GM19328 (cell line): ENCODE data around the gene RMI2.

Experiments used
- ATAC-seq: cut with Tn5 transposase; IDR thresholded peaks from one replicate; pipeline ENCODE4 v1.9.1; 2021; ENCODE audit warnings: mild to moderate bottlenecking, moderate library complexity; ENCODE audit not compliant: unreplicated experiment

Gene RMI2

DNA sequence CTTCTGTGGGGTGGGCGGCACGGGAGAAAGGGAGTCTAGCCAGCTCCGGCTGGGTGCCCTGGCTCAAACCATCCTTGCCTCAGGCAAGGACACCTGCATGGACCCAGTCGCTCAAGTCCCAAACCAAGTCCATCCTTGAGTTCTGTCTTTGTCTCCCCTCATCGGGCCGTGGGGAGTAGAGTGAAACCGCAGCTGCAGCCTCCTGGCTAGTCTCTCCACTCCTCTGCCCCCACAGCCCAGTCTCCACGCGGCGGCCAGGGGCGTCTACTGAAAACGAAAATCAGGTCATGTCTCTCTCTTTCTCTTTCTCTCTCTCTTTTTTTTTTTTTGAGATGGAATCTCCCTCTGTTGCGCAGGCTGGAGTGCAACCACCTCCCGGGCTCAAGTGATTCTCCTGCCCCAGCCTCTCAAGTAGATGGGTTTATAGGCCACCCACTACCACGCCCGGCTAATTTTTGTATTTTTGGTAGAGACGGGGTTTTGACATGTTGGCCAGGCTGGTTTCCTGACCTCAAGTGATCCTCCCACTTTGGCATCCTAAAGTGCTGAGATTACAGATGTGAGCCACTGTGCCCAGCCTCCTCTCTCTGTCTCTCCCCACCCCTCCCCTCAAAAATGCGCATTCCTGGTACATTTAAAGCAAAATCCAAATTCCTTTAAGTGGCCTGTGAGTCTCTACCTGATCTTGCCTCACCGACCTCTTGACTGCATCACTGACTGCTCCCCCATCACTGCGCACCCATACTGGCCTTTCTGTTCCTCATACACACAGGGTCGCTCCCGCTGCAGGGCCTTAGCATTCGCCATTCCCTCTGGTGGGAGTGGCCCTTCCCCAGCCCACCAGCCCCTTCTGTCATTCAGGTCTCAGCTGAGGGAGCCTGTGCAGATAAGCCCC lies 17.7 kb upstream of the RMI2 start:
- ATAC-seq = no peak

DNA sequence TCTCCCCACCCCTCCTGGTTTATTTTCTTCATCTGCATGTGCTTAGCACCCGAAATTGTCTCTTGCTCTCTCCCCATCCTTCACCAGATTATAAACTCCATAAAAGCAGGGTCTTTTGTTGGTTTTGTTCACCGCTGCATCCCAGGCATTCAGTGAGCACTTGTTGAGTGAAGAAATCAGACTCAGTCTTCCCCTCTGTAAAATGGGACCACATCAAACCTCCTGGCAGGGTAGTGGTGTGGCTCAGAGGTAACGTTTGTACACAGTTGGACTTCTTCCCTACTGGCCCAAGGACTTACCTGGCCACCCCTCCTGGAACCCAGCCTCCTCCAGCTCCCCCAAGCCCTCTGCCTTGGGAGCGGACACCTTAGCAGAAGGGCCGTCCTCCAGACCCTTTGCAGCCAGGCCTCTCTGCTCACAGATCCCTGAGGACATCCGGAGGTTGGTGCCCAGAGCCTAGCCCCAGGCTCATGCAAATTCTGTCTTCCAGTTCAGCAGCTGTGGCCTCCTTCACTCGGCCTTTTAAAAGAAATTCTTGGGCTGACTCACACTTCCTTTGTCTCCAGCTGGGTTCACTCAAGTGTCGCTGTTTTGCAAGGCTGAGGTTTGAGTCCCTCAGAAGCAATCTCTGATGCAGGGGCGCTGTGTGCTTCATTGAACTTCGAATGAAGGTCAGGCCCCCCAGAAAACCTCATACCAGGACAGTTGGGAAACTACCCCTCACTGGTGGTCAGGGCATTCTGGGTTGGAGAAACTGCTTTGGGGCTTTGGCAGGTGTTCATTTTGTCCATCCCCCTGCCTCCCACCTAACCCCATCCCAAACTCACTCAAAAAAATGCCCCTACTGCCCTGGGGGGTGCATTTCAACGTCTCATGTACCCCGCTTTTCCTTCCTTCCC lies 16.8 kb upstream of the RMI2 start:
- peak; percentile 74 for ATAC-seq

DNA sequence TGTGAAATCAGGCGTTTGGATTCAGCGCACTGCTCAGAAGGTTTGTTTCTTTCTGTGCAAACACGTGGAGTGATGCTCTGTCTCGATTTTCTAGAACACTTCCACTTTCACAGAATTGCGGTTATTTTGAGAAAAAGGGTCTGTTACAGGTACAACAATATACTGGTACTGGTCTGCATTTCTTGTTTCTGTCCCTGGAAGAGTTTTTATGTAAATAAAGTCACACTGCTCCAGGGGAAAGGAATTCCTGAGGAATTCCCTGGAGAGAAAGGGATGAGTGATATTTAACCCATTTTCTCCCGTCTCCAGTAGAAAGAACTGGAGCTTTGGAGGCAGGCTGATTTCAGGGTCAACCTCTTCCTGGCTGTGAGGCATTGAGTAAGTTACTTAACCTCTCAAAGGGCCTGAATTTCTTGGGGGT lies 16.2 kb upstream of the RMI2 start:
- ATAC-seq = no peak

- no peak for ATAC-seq
These were observed 15.4 kb upstream of the RMI2 start for GRCh38 chr16:11329891-11330290.

- no peak for ATAC-seq
These were observed 14.6 kb upstream of the RMI2 start for GRCh38 chr16:11330526-11331237.

- ATAC-seq = no peak
These were observed 13.3 kb upstream of the RMI2 start for GRCh38 chr16:11331967-11332366.

GRCh38 chr16:11333010-11333409 lies 12.2 kb upstream of the RMI2 start:
- no peak for ATAC-seq

- ATAC-seq = no peak
These were observed 11.6 kb upstream of the RMI2 start for GRCh38 chr16:11333702-11334101.

DNA sequence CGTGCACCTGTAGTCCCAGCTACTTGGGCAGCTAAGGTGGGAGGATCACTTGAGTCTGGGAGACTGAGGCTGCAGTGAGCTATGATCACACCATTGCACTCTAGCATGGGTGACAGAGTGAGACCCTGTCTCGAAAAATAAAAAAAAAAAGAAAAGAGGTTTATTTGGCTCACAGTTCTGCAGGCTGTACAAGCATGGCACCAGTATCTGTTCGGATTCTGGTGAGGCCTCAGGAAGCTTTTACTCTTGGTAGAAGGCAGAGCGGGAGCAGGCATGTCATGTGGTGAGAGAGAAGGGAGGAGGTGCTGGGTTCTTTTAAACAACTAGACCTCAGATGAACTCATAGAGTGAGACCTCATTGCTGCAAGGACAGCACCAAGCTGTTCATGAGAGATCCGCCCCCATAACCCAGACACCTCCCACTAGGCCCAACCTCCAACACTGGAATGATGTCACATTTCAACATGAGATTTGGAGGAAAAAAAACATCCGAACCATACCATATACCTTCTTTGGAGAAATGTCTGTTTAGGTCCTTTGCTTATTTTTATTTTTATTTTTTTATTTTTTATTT lies 10.3 kb upstream of the RMI2 start:
- ATAC-seq = no peak

GRCh38 chr16:11339075-11339474 lies 6.2 kb upstream of the RMI2 start:
- no peak for ATAC-seq

DNA sequence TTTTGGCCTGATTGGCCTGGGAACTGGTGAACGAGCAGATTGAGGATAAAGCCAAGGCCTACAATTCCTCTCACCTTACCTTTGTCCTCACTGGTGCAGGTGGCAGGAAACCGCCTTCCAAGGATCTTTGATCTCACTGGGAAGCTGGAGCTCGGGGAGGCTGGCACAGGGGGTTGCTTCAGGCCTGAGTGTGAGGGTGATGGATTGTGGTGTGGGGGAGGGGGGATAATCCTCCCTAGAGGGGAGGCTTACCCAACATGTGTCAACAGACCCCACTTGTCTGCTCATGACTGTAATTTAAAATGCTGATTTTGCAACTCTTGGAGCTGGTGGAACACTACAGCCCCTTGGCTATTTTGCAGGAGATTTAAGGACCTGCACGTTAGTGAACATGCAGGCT lies 4.5 kb upstream of the RMI2 start:
- no peak for ATAC-seq

DNA sequence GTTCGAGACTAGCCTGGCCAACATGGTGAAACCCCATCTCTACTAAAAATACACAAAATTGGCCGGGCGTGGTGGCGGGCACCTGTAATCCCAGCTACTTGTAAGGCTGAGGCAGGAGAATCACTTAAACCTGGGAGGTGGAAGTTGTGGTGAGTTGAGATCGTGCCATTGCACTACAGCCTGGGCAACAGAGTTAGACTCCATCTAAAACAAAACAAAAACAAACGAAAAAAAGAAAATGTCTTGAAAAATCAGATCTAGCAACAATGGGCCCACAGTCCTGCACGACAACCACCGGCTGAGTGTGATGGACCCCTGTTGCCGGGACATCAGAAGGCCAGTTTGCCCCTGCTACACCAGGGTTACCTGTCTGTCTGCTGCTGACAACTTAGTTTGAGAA lies 3.9 kb upstream of the RMI2 start:
- no peak for ATAC-seq

- ATAC-seq = no peak
These were observed 3.0 kb upstream of the RMI2 start for GRCh38 chr16:11342021-11342855.

- no peak for ATAC-seq
These were observed 1.6 kb downstream of the RMI2 start for GRCh38 chr16:11346700-11347319.

DNA sequence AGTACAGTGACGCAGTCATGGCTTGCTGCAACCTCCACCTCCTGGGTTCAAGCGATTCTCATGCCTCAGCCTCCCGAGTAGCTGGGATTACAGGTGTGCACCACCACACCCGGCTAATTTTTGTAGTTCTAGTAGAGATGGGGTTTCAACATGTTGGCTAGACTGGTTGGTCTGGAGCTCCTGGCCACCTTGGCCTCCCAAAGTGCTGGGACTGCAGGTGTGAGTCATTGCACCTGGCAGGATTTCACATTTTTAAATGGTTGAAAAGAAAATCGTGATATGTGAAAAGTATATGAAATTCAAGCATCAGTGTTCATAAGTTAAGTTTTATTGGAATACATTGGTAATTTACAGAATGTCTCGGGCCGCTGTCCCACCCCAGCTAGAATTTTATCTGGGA lies 2.6 kb downstream of the RMI2 start:
- ATAC-seq = no peak

GRCh38 chr16:11348737-11349598 lies 3.7 kb downstream of the RMI2 start:
- no peak for ATAC-seq

GRCh38 chr16:11349599-11350276 lies 4.5 kb downstream of the RMI2 start:
- no peak for ATAC-seq

DNA sequence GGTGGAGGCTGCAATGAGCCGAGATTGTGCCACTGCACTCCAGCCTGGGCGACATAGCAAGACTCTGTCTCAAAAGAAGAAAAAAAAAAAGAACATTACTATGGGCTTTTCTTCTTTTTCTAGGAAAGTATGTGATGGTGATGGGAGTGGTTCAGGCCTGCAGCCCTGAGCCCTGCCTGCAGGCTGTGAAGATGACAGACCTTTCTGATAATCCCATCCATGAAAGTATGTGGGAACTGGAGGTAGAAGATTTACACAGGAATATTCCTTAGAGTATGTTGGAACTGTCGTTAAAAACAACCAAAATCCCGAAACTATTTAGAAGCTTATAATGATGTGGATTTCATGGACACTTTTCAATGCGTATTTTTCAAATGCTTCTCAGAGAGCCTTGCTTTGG lies 5.3 kb downstream of the RMI2 start:
- ATAC-seq = no peak
